Mucosa of descending colon (tissue), 3 donors: Measurements from ENCODE around the gene ALG9. TPM values are rescaled to one million over a fixed set of nuclear protein-coding genes. Genes with fewer than 3 reads are reported as not detected.

Experiments
- ATAC-seq: fragments of 200-7000 bp; cut with Tn5 transposase; one replicate; pipeline ENCODE4 v1.9.1; 2020; ENCODE audit warnings: mild to moderate bottlenecking, moderate library complexity
- DNase-seq, 3 donors: peaks; one replicate each; pipeline ENCODE4 v3.0.0-alpha.2; 2020
- H3K36me3 ChIP-seq: fragments of 200-600 bp; one replicate; pipeline ENCODE4 v1.8.0; 2021; ENCODE audit warnings: low read depth, mild to moderate bottlenecking
- H3K4me1 ChIP-seq: fragments of 200-600 bp; one replicate; pipeline ENCODE4 v1.8.0; 2021; ENCODE audit warnings: low read depth, mild to moderate bottlenecking
- H3K4me3 ChIP-seq: fragments of 200-600 bp; one replicate; pipeline ENCODE4 v1.8.0; 2021; ENCODE audit warnings: mild to moderate bottlenecking
- H3K9me3 ChIP-seq: fragments of 200-600 bp; one replicate; pipeline ENCODE4 v1.8.0; 2021; ENCODE audit warnings: mild to moderate bottlenecking
- CTCF ChIP-seq: fragments of 200-600 bp; IDR thresholded peaks from one replicate; pipeline ENCODE4 v1.8.0; 2022; ENCODE audit warnings: antibody characterized with exemption, mild to moderate bottlenecking
- intact Hi-C, 2 donors: fragments of 100-400 bp; cut with DNase I in 1 of 2; cut with micrococcal nuclease in 1 of 2; formaldehyde crosslinking; loops; one replicate each; pipeline versions ENCODE4 v1.11.0 to v1.11.1; 2022; cut with DNase I, micrococcal nuclease
- total RNA-seq, 3 donors: library from RNA; stranded (reverse); fragmentation: NEBNext Ultra II Directional in 2 of 3; extraction: Animal tissue kit (Norgen Biotek cat#: 25700) in 2 of 3; gene quantifications; one replicate each; pipeline versions ENCODE4 v1.2.1 to v1.2.4, GENCODE V29; 2021 to 2023
- donor health status: DM: no; HTN: no; CAD: no; lungs with moderate emphysema.
- donor health status: DM: no; HTN: no; CAD: no.
- donor health status: DM: no; HTN: yes; CAD: no.

Gene ALG9
- total RNA-seq, 3 donors from 2014 or later = 16.7 to 29.3 (median 21.1) TPM

- H3K36me3 ChIP-seq = no peaks in the 10 kb centered on the region
- H3K9me3 ChIP-seq = no peaks in the 10 kb centered on the region
- intact Hi-C loops = no loop called here
- DNase-seq = no peak
- no peaks in the 10 kb centered on the region for H3K4me1 ChIP-seq
- TF ChIP-seq CTCF = no peak
- ATAC-seq = peak; percentile 6
- H3K4me3 ChIP-seq = peak overlapping the region; percentile 10
Observed at GRCh38 chr11:111878385-111878848, 7.0 kb upstream of the ALG9 start.

GRCh38 chr11:111871693-111872161 lies 346 bp upstream of the ALG9 start:
- Histone ChIP-seq H3K4me3 (peak overlapping the region; percentile 88), H3K4me1 (peaks cover 11% of the 10 kb centered on the region), H3K36me3 (no peaks in the 10 kb centered on the region), H3K9me3 (no peaks in the 10 kb centered on the region)
- intact Hi-C loops = no loop called here
- no peak for DNase-seq
- no peak for TF ChIP-seq CTCF
- no peak for ATAC-seq

- DNase-seq = no peak
Observed at GRCh38 chr11:111870522-111870885, 877 bp downstream of the ALG9 start.

GRCh38 chr11:111870113-111870512 lies 1.3 kb downstream of the ALG9 start:
- Histone ChIP-seq H3K36me3 (no peaks in the 10 kb centered on the region), H3K4me1 (peaks cover 11% of the 10 kb centered on the region), H3K9me3 (no peaks in the 10 kb centered on the region), H3K4me3 (no peak overlapping the region)
- intact Hi-C loops = no loop called here
- no peak for DNase-seq
- ATAC-seq = no peak
- TF ChIP-seq CTCF = no peak

More at GRCh38 chr11:111870522-111870885, 877 bp downstream of the ALG9 start:
- H3K4me1 ChIP-seq = peaks cover 11% of the 10 kb centered on the region
- intact Hi-C loops = no loop called here
- H3K36me3 ChIP-seq = no peaks in the 10 kb centered on the region
- no peaks in the 10 kb centered on the region for H3K9me3 ChIP-seq
- no peak overlapping the region for H3K4me3 ChIP-seq
- peak; percentile 16 for ATAC-seq
- no peak for TF ChIP-seq CTCF

GRCh38 chr11:111860257-111860656 lies 11.1 kb downstream of the ALG9 start:
- DNase-seq (no peak), ATAC-seq (peak; percentile 43)
- Histone ChIP-seq H3K9me3 (no peaks in the 10 kb centered on the region), H3K36me3 (no peaks in the 10 kb centered on the region), H3K4me3 (no peak overlapping the region), H3K4me1 (no peaks in the 10 kb centered on the region)
- no peak for TF ChIP-seq CTCF
- intact Hi-C loops = no loop called here

- DNase-seq = no peak
- no peaks in the 10 kb centered on the region for H3K9me3 ChIP-seq
- H3K4me1 ChIP-seq = no peaks in the 10 kb centered on the region
- no peak overlapping the region for H3K4me3 ChIP-seq
- ATAC-seq = no peak
- intact Hi-C loops = no loop called here
- H3K36me3 ChIP-seq = no peaks in the 10 kb centered on the region
- TF ChIP-seq CTCF = no peak
Observed at GRCh38 chr11:111855506-111855905, 15.9 kb downstream of the ALG9 start.
